GM11168 (cell line): ENCODE measurements around the gene GABRA4.

ENCODE experiments used
- in situ Hi-C: fragments of 300-500 bp; cut with MboI; formaldehyde crosslinking; loops from one replicate; pipeline ENCODE4 v1.12.0; 2022; ENCODE audit warnings: low sequenced_read_pairs; ENCODE audit not compliant: unreplicated experiment

GABRA4 gene

GRCh38 chr4:46980851-46981250 lies 12.5 kb downstream of the GABRA4 start:
- in situ Hi-C loops: no loop called here

DNA sequence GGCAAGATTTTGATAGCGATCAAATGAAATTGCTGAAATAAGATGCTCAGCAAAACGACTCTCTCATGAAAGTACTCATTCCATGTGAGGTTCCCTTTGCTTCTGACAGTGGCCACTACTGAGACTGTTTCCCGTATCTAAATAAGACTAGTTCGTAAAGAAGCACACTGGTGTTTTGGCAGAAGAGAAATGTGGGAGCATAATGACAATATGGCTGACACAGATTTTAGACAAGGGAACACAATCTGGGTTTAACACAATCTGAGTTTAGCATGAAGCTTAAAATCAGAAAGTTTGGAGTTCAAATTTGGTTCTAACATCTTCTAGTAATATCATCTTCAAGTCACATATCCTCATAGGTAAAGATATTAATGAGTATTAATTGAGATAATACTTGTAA lies 13.7 kb downstream of the GABRA4 start:
- in situ Hi-C loops: no loop called here

GRCh38 chr4:46979283-46979682 lies 14.1 kb downstream of the GABRA4 start:
- in situ Hi-C loops: no loop called here

DNA sequence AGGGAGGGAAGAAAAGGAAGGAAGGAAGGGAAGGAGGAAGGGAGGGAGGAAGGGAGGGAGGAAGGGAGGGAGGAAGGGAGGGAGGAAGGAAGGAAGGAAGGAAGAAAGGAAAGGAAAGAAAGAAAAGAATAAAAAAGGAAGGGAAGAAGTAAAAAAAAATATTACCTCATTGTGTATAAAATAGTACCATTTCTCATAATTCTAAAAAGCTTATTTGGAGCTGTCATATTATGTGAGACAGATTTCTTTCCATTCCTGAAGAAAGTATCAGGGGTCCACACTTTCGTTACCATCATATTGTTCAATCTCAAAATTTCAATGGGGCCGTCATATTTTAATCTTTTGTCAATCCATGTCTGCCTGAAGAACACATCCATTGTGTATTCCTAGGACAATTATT lies 16.1 kb downstream of the GABRA4 start:
- in situ Hi-C loops: no loop called here

- in situ Hi-C loops: no loop called here
Observed at GRCh38 chr4:46975812-46976553, 17.4 kb downstream of the GABRA4 start.

DNA sequence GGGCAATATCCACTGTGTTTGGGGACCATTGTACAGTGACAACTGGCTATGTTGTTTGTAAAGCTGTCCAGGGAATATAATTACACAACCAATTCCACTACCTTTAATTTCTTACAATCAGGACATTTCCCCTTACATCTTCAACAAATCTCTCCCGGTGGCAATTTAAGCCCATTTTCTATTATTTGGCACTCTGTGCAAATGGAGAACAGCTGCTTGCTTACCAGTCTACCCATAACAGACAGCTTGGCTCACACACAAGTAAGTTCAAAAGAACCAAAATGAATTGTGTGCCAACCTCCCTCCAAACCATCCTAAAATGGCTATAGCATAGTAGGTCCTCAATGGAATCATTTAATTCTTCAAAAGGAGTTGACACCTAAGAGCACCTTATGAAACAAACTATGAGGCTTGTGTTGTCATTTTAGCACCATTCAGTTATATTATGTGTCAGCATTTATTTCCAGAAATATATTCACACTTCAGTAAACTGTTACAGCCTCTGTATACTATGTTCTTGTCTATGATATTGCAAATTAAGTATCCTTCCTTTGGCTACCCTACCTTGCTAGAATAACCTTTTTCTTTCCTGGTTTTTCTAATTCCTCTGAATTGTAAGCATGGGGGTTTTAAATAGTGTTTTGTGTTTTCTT lies 18.4 kb downstream of the GABRA4 start:
- in situ Hi-C loops: no loop called here

DNA sequence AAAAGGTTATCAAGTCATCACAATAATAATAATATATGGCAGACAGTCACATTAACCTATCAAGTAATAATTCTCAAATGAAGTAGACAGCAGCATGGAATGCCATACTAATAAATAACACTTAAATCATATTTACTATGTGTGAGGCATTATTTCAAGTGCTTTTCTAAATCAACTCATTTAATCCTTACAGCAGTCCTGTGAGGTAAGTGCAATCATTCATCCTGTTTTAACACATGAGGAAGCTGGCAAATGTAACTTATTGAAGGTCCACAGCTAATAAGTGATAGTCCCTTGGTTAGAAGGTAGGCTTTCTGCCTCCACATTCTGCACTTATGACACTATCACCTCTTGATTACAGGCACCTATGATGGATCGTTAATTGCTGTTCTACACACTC lies 24.5 kb downstream of the GABRA4 start:
- in situ Hi-C loops: no loop called here

DNA sequence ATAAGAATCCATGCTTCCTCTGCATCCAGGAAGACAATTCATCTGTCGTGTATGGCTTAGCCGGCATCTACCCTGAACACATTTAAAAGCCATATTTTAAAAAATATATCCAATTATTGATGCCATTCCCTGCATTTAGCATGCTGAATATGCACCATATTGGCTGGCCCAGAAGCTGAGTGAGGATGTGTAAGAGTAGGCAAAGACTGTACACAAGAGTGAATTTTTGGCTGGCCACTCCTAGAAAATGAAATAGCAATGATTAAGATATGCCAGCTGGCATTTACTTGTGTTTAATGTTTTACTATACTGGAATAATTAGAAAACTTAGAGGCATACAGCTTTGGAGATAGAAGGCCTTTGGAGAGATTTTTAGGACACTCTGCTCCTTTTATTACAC lies 25.8 kb downstream of the GABRA4 start:
- in situ Hi-C loops: no loop called here

GRCh38 chr4:46958742-46959488 lies 34.5 kb downstream of the GABRA4 start:
- in situ Hi-C loops: no loop called here

DNA sequence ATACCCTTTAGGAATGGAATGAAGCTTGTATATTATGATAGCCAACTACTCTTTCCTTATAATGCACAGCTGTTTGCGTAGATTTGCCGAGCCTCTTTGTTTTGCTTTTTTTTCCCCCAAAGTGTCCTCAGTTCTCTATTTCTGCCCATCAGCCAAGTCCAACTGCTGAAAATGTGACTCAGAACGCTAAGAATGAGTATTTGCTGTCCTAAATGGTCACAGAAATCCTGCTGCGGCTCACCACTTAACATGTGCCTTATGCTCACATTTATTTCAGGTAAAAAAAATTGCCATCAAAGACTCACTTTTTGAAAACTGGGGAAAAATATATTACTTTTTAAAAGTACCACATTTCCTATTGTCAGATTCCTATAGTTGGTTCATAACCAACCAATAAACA lies 36.9 kb downstream of the GABRA4 start:
- in situ Hi-C loops: no loop called here

DNA sequence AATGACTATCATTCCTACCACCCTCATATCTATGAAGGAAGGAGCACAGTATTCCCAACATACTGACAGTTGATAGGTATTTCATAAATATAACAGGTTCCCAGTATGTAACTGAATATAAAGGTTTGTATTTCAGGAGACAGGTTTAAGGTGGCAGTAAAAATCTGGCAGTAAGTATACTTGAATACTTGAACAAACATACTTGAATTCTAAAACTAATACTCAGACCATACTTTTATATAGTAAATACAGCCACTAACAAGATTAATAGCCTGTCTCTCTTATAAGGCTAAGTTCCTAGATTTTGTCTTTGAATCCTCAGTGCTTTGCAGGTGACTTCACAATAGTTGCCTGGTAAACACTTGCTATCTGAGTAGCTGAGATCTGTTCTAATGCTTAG lies 37.8 kb downstream of the GABRA4 start:
- in situ Hi-C loops: no loop called here

GRCh38 chr4:46954643-46955042 lies 38.7 kb downstream of the GABRA4 start:
- in situ Hi-C loops: no loop called here

GRCh38 chr4:46953564-46953963 lies 39.8 kb downstream of the GABRA4 start:
- in situ Hi-C loops: no loop called here

DNA sequence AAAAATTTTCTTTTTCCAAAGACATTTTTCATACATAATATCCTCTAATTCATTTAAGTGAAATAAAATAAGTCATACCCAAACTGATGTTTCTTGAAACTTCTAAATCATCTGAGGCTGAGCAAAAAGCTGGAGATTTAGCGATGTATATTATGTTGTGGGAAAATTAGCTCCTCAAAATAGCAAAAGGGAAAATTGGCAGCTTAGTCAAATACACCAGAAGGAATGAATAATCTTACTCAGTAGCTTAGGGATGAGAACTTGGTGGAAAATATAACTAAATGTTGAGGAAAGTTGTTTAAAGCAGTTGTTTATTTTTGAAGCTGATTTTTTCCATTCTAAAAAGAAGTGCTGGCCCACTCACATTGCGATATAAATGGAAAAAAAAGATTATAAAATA lies 40.9 kb downstream of the GABRA4 start:
- in situ Hi-C loops: no loop called here

GRCh38 chr4:46950826-46951225 lies 42.6 kb downstream of the GABRA4 start:
- in situ Hi-C loops: no loop called here

DNA sequence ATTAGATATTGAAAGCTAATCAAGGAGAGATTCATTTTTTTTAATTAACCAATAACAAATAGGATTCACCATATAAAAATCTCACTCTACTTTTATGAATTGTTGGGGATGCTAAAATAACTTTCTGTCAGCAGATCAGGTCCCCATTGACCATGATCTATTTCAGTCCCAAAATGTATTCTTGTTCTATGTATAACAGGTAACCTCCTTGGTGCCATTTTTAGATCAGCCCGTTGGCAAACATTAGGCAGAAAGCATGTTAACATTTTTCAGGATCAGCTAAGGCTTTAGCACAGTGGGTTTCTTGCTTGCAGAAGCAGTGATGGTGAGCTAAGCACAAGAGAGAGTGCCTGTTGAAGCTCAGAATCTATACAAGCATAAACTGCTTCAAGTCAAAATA lies 43.6 kb downstream of the GABRA4 start:
- in situ Hi-C loops: loop anchor here (25.0 kb wide), 2 partner anchors 87 to 162 kb away; partner anchors contain the start of gene GABRB1

GRCh38 chr4:46947541-46947940 lies 45.8 kb downstream of the GABRA4 start:
- in situ Hi-C loops: loop anchor here (25.0 kb wide), 2 partner anchors 90 to 165 kb away; partner anchors contain the start of gene GABRB1

DNA sequence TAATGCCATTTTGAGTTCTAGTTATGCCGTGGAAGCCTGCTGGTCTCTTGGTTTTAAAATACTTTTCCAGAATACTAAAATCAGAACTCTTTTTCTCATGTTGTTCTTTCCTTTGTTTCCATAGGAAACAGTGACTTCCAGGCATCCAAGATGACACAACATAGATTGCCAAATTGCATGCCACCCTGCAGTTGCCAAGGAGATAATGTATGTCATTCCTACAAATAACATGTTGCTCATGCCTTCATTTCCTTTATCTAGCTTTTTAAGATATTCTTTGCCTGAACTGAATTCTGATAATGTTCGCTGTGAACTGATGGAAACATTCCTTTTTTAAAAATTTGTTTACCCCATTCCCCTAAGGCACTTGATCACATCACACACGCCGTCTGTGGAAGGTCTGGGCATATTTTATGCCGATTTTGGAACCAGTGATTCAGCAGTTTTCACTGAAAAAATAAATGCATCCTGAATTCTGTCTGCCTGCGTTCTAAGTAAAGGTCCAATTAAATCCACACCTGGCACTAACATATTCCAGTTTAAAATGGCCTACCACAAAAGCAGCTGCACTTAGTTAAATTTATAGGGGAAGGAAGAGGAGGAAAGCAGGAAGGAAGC lies 46.4 kb downstream of the GABRA4 start:
- in situ Hi-C loops: loop anchor here (25.0 kb wide), 2 partner anchors 90 to 165 kb away; partner anchors contain the start of gene GABRB1

GRCh38 chr4:46945062-46945461 lies 48.3 kb downstream of the GABRA4 start:
- in situ Hi-C loops: loop anchor here (25.0 kb wide), 2 partner anchors 92 to 167 kb away; partner anchors contain the start of gene GABRB1

DNA sequence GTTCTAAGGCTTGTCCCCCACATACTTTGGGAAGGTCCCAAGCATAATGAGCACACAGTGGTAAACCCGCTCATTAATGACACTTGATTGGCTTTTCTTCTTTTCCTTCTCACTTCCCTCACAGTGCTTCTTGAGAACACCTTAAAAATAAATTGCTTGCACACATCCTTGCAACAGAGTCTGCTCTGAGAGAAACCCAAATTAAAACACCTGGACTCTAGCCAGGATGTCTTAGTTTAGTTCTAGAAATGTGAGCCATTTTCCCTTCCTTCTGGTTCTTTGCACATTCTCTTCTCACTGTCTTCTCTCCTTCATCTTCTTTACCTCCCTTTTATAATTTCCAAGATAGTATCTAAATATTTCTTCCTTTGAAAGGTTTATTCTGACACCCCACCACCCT lies 49.0 kb downstream of the GABRA4 start:
- in situ Hi-C loops: loop anchor here (25.0 kb wide), 2 partner anchors 93 to 168 kb away; partner anchors contain the start of gene GABRB1
